COLO668 (cell line): ENCODE results near the gene MED26.

Experiments
- DNase-seq: peaks from one replicate; lab custom pipeline; 2025; ENCODE audit not compliant: unreplicated experiment; lab: John Stamatoyannopoulos, UW

The MED26 gene

GRCh38 chr19:16614941-16615340 lies 13.1 kb downstream of the MED26 start:
- DNase-seq = no peak

- no peak for DNase-seq
These were observed 14.2 kb downstream of the MED26 start for GRCh38 chr19:16613841-16614240.

- DNase-seq = no peak
These were observed 15.4 kb downstream of the MED26 start for GRCh38 chr19:16612636-16613035.

GRCh38 chr19:16611121-16611520 lies 16.9 kb downstream of the MED26 start:
- DNase-seq = no peak

GRCh38 chr19:16609511-16610200 lies 18.3 kb downstream of the MED26 start:
- no peak for DNase-seq

- DNase-seq = no peak
These were observed 19.7 kb downstream of the MED26 start for GRCh38 chr19:16608290-16608739.

- DNase-seq = no peak
These were observed 20.2 kb downstream of the MED26 start for GRCh38 chr19:16607819-16608218.

GRCh38 chr19:16605553-16605994 lies 22.4 kb downstream of the MED26 start:
- DNase-seq = no peak

- DNase-seq = no peak
These were observed 22.9 kb downstream of the MED26 start for GRCh38 chr19:16605115-16605514.

- DNase-seq = no peak
These were observed 23.4 kb downstream of the MED26 start for GRCh38 chr19:16604615-16605014.

- no peak for DNase-seq
These were observed 24.9 kb downstream of the MED26 start for GRCh38 chr19:16603090-16603489.

GRCh38 chr19:16601378-16602052 lies 26.5 kb downstream of the MED26 start:
- no peak for DNase-seq

GRCh38 chr19:16600824-16601223 lies 27.2 kb downstream of the MED26 start:
- no peak for DNase-seq

GRCh38 chr19:16599655-16600346 lies 28.2 kb downstream of the MED26 start:
- DNase-seq = no peak

- DNase-seq = no peak
These were observed 29.2 kb downstream of the MED26 start for GRCh38 chr19:16598848-16599247.

- DNase-seq = no peak
These were observed 31.6 kb downstream of the MED26 start for GRCh38 chr19:16596399-16596798.

GRCh38 chr19:16595097-16595496 lies 32.9 kb downstream of the MED26 start:
- DNase-seq = no peak

GRCh38 chr19:16594681-16595091 lies 33.3 kb downstream of the MED26 start:
- DNase-seq = no peak

GRCh38 chr19:16594131-16594586 lies 33.8 kb downstream of the MED26 start:
- DNase-seq = no peak

GRCh38 chr19:16593181-16593580 lies 34.8 kb downstream of the MED26 start:
- DNase-seq = no peak

GRCh38 chr19:16591803-16592556 lies 36.0 kb downstream of the MED26 start:
- peak; percentile 39 for DNase-seq
